SK-N-SH treated with all-trans-retinoic acid at 6 μM for 48 hours (cell line): ENCODE data around the gene CELF4.

Experiments
- ATAC-seq: fragments of 200-7000 bp; cut with Tn5 transposase; 3 replicates; pipeline ENCODE4 v1.9.1; 2020; ENCODE audit warnings: mild to moderate bottlenecking, moderate library complexity
- ARNTL ChIP-seq: fragments of 450-650 bp; formaldehyde crosslinking; IDR thresholded peaks from 2 replicates; pipeline ENCODE4 v1.5.0; 2020; ENCODE audit warnings: low read depth, mild to moderate bottlenecking, moderate library complexity, borderline replicate concordance
- BACH2 ChIP-seq: fragments of 250-450 bp; sonication (Bioruptor Pico); IDR thresholded peaks from 2 replicates; pipeline ENCODE4 v1.9.0; 2021; ENCODE audit warnings: mild to moderate bottlenecking, borderline replicate concordance
- CSDC2 ChIP-seq: fragments of 250-450 bp; sonication (Bioruptor Pico); IDR thresholded peaks from 2 replicates; pipeline ENCODE4 v1.5.0; 2020; ENCODE audit warnings: mild to moderate bottlenecking, moderate library complexity
- CSRNP3 ChIP-seq: fragments of 250-450 bp; sonication (Bioruptor Pico); IDR thresholded peaks from 2 replicates; pipeline ENCODE4 v1.5.1; 2021; ENCODE audit warnings: mild to moderate bottlenecking, moderate library complexity
- ESRRG ChIP-seq: fragments of 250-450 bp; sonication (Bioruptor Pico); IDR thresholded peaks from 2 replicates; pipeline ENCODE4 v1.6.1; 2021; ENCODE audit warnings: mild to moderate bottlenecking
- GLIS3 ChIP-seq: fragments of 250-450 bp; sonication (Bioruptor Pico); IDR thresholded peaks from 2 replicates; pipeline ENCODE4 v1.5.0; 2020; ENCODE audit warnings: mild to moderate bottlenecking, moderate library complexity
- OSR1 ChIP-seq: fragments of 250-450 bp; sonication (Bioruptor Pico); IDR thresholded peaks from 2 replicates; pipeline ENCODE4 v1.8.0; 2022; ENCODE audit warnings: moderate library complexity, mild to moderate bottlenecking, inconsistent platforms
- PPARA ChIP-seq: fragments of 250-450 bp; sonication (Bioruptor Pico); IDR thresholded peaks from 2 replicates; pipeline ENCODE4 v1.5.0; 2020; ENCODE audit warnings: mild to moderate bottlenecking, borderline replicate concordance
- SNAI2 ChIP-seq: fragments of 250-450 bp; sonication (Bioruptor Pico); IDR thresholded peaks from 2 replicates; pipeline ENCODE4 v1.5.0; 2020; ENCODE audit warnings: mild to moderate bottlenecking, moderate library complexity
- TCF4 ChIP-seq: fragments of 250-450 bp; sonication (Bioruptor Pico); IDR thresholded peaks from 2 replicates; pipeline ENCODE4 v1.8.0; 2021; ENCODE audit warnings: mild to moderate bottlenecking, moderate library complexity, borderline replicate concordance
- TOX ChIP-seq: fragments of 250-450 bp; sonication (Bioruptor Pico); IDR thresholded peaks from 2 replicates; pipeline ENCODE4 v1.8.0; 2021; ENCODE audit warnings: mild to moderate bottlenecking, moderate library complexity, borderline replicate concordance
- ZC3H10 ChIP-seq: fragments of 250-450 bp; sonication (Bioruptor Pico); IDR thresholded peaks from 2 replicates; pipeline ENCODE4 v1.5.1; 2021; ENCODE audit warnings: mild to moderate bottlenecking, moderate library complexity
- ZFP3 ChIP-seq: fragments of 250-450 bp; sonication (Bioruptor Pico); IDR thresholded peaks from 2 replicates; pipeline ENCODE4 v1.5.0; 2020; ENCODE audit warnings: mild to moderate bottlenecking, moderate library complexity
- ZFP30 ChIP-seq: fragments of 450-650 bp; formaldehyde crosslinking; IDR thresholded peaks from 2 replicates; pipeline ENCODE4 v1.5.0; 2022; ENCODE audit warnings: mild to moderate bottlenecking, moderate library complexity
- ZNF565 ChIP-seq: fragments of 450-650 bp; formaldehyde crosslinking; conservative IDR thresholded peaks from 2 replicates; pipeline ENCODE4 v1.5.0; 2020; ENCODE audit warnings: low read depth, mild to moderate bottlenecking, moderate library complexity
- ZNF70 ChIP-seq: fragments of 450-650 bp; formaldehyde crosslinking; IDR thresholded peaks from 2 replicates; pipeline ENCODE4 v1.5.0; 2020; ENCODE audit warnings: mild to moderate bottlenecking, moderate library complexity
- ZNF8 ChIP-seq: fragments of 450-650 bp; formaldehyde crosslinking; IDR thresholded peaks from 2 replicates; pipeline ENCODE4 v1.5.0; 2020; ENCODE audit warnings: mild to moderate bottlenecking, moderate library complexity
- TF ChIP-seq, protein P1 (sequence below): fragments of 250-450 bp; sonication (Bioruptor Pico); IDR thresholded peaks from 2 replicates; pipeline ENCODE4 v1.5.0; 2020; ENCODE audit warnings: mild to moderate bottlenecking, moderate library complexity
- TF ChIP-seq, protein P2 (sequence below): fragments of 250-450 bp; sonication (Bioruptor Pico); IDR thresholded peaks from 2 replicates; pipeline ENCODE4 v1.5.1; 2020; ENCODE audit warnings: low read depth, mild to moderate bottlenecking, moderate library complexity

The CELF4 gene

DNA sequence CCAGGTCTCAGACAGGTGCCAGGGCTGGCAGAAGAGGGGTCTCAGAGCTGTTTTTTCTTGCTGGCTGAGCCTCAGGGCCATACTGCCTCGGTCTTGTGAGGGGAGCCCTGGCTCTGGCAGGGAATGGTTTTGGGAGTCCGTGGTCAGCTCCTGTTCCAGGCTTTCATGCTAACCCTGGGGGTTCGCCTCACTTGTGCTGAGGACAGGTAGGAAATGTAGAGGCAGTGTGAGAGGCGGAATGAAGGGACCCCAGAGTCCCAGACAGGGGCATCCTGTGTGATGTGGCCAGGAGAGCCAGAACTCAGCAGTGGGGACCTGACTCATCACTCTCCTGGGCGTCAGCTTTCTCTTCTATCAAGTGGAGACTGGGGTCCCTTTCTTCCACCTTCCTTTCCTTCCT is 5.7 kb upstream of the CELF4 start:
- ATAC-seq = no peak
- TF ChIP-seq BACH2 (no peak), ESRRG (CRISPR knock-in tag) (no peak), ZFP30 (CRISPR knock-in tag) (no peak), ZNF565 (CRISPR knock-in tag) (no peak), ZC3H10 (CRISPR knock-in tag) (no peak), OSR1 (no peak)
- TF ChIP-seq, protein P1, sequence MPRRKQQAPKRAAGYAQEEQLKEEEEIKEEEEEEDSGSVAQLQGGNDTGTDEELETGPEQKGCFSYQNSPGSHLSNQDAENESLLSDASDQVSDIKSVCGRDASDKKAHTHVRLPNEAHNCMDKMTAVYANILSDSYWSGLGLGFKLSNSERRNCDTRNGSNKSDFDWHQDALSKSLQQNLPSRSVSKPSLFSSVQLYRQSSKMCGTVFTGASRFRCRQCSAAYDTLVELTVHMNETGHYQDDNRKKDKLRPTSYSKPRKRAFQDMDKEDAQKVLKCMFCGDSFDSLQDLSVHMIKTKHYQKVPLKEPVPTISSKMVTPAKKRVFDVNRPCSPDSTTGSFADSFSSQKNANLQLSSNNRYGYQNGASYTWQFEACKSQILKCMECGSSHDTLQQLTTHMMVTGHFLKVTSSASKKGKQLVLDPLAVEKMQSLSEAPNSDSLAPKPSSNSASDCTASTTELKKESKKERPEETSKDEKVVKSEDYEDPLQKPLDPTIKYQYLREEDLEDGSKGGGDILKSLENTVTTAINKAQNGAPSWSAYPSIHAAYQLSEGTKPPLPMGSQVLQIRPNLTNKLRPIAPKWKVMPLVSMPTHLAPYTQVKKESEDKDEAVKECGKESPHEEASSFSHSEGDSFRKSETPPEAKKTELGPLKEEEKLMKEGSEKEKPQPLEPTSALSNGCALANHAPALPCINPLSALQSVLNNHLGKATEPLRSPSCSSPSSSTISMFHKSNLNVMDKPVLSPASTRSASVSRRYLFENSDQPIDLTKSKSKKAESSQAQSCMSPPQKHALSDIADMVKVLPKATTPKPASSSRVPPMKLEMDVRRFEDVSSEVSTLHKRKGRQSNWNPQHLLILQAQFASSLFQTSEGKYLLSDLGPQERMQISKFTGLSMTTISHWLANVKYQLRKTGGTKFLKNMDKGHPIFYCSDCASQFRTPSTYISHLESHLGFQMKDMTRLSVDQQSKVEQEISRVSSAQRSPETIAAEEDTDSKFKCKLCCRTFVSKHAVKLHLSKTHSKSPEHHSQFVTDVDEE (CRISPR knock-in tag) = no peak
- TF ChIP-seq, protein P2, sequence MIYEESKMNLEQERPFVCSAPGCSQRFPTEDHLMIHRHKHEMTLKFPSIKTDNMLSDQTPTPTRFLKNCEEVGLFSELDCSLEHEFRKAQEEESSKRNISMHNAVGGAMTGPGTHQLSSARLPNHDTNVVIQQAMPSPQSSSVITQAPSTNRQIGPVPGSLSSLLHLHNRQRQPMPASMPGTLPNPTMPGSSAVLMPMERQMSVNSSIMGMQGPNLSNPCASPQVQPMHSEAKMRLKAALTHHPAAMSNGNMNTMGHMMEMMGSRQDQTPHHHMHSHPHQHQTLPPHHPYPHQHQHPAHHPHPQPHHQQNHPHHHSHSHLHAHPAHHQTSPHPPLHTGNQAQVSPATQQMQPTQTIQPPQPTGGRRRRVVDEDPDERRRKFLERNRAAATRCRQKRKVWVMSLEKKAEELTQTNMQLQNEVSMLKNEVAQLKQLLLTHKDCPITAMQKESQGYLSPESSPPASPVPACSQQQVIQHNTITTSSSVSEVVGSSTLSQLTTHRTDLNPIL (CRISPR knock-in tag) = no peak

DNA sequence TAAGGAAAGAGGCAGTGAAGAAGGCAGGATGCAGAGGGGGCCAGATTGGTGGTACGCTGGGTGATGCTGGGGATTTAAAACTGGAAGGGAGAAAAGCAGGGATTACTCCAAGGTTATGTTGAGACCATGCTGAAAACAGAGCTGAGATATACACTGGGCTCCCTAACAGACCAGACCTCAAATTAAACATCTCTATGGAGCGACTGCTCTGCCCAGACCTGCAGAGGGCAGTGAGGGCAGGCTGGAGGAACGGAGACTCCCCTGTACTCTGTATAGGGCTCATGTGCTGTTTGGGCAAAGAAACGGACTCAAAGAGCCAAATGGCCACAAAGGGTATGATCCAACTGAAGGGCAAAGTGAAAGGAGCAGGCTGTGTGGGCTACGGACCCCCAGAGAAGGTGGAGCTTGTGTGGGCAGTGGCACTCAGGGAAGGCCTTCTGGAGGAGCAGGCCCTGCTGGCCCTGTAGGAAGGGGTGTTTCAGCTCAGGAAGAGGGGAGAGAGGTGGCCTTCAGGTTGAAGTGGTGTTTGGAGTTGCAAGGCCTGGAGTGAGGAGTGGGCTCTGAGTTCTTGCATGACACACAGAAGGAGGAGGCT is 4.8 kb upstream of the CELF4 start:
- TF ChIP-seq TCF4 (CRISPR knock-in tag) (no peak), ZFP3 (CRISPR knock-in tag) (no peak), TOX (CRISPR knock-in tag) (no peak), ARNTL (CRISPR knock-in tag) (no peak), PPARA (CRISPR knock-in tag) (no peak), ZNF565 (CRISPR knock-in tag) (no peak), SNAI2 (CRISPR knock-in tag) (no peak), GLIS3 (no peak)
- no peak for ATAC-seq

DNA sequence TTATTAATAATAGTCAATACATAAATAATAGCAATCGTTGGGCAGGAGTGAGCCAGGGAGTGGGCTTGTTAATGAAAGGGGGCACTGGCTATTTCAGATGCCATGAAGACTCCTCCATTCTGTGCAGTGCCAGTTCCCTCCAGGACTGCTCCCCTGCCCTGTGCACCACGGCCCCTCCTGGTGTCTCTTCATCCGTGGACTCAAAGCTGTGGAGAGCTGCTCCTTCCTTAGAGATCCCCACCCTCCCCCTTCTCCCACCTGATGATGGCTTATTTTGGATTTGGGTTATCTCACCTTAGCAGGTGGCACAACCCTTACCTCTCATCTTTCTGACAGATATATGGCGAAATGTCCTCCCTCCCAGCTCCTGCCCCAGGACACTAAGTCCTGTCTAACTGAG is 3.1 kb upstream of the CELF4 start:
- TF ChIP-seq ARNTL (CRISPR knock-in tag) (no peak), ZNF70 (CRISPR knock-in tag) (no peak)
- TF ChIP-seq, protein P1 (CRISPR knock-in tag) = no peak
- ATAC-seq = no peak

GRCh38 chr18:37567994-37568359 is 2.4 kb upstream of the CELF4 start:
- ATAC-seq = no peak
- TF ChIP-seq GLIS3 = no peak
- no peak for TF ChIP-seq TCF4 (CRISPR knock-in tag)
- TF ChIP-seq CSDC2 = no peak
- no peak for TF ChIP-seq ESRRG (CRISPR knock-in tag)
- TF ChIP-seq, protein P2 (CRISPR knock-in tag) = no peak
- no peak for TF ChIP-seq PPARA (CRISPR knock-in tag)
- TF ChIP-seq BACH2 = no peak
- TF ChIP-seq ZNF8 (CRISPR knock-in tag) = no peak
- no peak for TF ChIP-seq ARNTL (CRISPR knock-in tag)
- TF ChIP-seq CSRNP3 (CRISPR knock-in tag) = no peak
- TF ChIP-seq ZNF70 (CRISPR knock-in tag) = no peak
- TF ChIP-seq ZNF565 (CRISPR knock-in tag) = no peak
